GM19463 (cell line): ENCODE measurements around the gene CLDND1.
"Not testable (repeated sequence)": the region's sequence is repeated elsewhere in the genome, so short reads cannot be mapped to it uniquely, and the experiment has no call there.

Experiments used
- ATAC-seq: cut with Tn5 transposase; IDR thresholded peaks from one replicate; pipeline ENCODE4 v1.9.1; 2021; ENCODE audit warnings: mild to moderate bottlenecking, moderate library complexity; ENCODE audit not compliant: unreplicated experiment

The CLDND1 gene

DNA sequence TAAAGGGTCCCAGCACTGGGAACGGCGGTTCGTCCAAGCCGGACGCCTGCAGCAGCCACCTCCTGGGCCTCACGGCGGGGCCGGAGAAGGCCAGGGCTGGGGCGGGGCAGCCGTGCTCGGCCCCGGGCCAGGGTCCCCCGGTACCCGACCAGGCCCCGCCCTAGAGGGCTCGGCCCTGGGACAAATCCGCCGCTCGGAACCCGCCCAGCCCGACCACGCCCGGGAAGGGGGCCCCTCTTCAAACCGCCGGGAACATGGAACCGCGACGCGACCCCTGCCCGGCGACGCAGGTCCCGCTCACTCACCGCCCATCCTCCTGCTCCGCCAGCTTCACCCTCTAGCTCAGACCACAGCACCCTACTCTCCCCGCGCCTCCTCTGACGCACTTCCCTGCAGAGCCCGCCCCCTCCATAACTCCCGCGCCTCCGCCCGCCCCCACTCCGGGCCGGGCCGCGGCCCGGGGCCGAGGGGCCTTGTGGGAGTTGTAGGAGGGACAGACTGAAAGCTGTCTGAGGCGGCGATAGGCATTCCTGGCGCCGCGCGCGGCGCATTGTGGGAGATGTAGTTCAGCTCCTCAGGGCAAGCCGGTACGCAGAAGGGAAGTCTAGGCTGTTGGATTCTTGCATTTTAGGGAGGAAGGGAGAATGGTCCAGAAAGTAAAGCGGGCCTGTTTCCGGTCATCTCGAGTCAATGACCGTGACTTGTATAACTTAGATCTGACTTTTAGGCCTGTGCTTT, at the start of gene CLDND1:
Gene CLDND1, minus strand, starts transcription at position 359 of the 738 bp plus-strand sequence. CDS start 1,478 bp downstream, outside the sequence.
- peak; percentile 82 for ATAC-seq

DNA sequence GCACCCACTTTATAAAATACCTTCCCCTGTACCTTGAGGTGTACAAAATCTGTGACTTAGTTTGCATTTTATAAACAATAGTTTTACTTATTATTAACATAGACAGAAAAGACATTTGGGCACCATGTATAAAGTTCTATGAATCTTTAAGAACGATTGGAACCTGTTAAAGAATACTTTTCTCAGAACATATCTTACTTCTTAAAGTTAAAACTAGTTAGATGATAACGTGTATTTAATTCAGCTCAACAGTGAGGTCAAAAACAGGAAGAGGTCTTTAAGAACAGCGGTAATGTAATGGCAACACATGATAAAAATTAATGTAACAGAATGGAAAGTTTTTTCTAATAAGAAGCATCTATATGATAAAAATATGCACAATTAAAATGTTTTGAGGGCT, 45.7 kb upstream of the CLDND1 start:
- no peak for ATAC-seq

DNA sequence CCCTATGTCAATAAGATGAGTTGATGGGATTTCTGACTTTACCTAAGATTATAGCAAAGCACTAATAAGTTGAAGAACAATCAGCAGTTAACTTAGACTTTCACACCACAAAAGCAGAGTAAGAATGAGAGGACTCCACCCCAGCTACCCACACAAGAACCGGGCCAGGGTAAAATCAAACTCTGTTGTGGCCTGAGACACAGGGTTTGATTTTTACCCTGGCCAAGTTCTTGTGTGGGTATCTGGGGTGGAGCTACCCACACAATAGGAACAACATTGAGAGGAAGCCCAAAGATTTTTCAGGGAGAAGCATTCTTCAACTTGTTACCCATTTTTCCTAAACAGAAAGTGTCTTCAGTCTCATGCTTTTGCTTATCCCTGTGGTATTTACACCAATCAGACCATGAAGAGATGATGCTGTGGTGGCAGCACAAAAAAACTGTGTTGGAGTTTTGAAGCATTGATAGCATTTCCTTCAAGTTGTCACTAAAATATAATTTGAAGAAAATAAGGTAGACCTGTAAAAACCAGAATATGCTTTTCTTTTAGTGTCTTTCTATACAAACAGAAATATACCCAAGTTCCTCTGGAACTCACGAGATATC, 45.1 kb upstream of the CLDND1 start:
- ATAC-seq: peak; percentile 37

DNA sequence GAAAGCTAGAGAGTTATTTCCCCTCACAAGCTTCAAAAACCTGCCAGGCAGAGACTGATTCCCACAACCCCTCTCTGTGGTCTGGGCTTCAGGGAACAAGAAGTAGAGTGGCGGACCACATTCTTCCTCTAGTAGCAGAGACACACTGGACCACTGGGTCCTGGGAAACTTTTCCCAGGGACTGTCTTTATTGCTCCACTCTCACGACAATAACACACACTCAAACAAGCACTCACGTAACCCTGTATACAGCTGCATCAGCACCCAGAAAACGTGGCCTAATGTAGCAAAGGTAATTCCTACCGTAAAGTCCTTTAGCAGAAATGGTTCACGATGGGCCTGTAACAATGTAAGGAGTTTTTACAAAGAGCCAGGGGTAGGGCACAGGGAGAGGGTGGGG, 43.1 kb upstream of the CLDND1 start:
- ATAC-seq: no peak

DNA sequence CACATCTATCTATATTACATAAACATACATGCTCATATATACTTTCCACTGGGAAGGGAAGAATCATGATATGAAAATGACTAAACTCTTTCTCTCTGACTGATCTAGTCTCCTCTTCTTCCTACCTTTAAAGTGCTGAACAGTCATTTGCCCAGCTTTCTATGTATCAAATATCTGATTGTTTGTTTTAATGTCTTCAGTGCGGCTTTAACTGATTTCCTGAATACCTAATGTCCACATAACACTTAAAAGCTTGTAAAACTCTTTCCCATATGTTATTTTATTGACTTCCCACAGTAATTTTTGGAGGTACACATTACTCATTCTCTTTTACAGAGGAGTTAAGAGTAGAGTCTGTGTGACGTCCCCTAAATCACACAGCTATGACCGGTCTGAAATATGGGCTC, 42.5 kb upstream of the CLDND1 start:
- ATAC-seq: no peak

DNA sequence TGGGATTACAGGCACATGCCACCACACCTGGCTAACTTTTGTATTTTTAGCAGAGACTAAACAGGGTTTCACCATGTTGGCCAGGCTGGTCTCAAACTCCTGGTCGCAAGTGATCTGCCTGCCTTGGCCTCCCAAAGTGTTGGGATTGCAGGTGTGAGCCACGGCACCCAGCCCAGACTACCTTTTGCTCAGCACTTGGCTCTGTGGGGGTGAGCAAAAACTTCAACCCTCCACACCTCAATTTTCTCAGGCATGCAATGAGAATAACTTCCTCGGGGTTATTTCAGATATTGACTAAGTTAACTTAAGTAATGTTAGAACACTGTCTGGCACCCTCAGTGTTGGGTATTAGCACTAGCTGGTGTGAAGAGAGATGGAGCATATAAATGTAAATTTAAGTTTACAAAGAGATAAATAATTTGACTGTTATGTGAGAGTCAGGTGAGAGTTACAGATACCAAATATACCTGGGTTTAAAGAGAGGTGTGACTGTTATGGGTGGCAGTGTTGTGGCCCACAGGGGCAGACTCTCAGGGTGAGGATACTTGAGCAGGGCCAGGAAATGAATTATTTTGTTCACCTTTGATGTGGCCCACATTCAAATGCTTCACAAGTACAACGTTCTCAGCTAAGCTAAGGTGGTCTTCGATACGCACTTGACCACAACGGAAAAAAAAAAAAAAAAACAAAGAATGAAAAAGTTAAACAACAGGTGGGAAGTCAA, 41.7 kb upstream of the CLDND1 start:
- no peak for ATAC-seq

DNA sequence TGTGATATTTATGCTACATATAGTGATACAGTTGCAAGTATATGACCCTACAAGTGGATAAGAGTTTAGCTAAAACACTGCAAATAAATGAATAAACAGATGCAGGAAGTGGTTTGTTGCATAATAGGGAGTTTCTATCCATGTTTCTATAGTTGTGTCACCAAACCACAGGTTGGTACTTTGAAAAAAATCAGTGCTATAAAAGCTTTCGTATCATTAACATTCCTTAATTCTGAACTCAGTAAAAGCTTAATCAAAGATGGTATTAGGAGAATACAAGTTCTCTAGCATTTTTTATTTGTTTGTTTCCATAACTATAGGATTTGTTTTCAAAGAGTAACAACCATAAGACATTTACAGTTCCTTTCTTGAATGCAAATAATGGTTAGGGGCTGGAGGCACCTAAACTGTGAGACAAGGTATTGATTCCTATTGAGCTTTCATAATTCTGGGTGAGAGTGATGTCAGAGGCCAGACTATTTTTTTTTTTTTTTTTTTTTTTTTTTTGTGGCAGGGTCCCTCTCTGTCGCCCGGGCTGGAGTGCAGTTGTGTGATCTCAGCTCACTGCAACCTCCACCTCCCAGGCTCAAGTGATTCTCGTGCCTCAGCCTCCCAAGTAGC, 41.1 kb upstream of the CLDND1 start:
- ATAC-seq: peak; percentile 40

DNA sequence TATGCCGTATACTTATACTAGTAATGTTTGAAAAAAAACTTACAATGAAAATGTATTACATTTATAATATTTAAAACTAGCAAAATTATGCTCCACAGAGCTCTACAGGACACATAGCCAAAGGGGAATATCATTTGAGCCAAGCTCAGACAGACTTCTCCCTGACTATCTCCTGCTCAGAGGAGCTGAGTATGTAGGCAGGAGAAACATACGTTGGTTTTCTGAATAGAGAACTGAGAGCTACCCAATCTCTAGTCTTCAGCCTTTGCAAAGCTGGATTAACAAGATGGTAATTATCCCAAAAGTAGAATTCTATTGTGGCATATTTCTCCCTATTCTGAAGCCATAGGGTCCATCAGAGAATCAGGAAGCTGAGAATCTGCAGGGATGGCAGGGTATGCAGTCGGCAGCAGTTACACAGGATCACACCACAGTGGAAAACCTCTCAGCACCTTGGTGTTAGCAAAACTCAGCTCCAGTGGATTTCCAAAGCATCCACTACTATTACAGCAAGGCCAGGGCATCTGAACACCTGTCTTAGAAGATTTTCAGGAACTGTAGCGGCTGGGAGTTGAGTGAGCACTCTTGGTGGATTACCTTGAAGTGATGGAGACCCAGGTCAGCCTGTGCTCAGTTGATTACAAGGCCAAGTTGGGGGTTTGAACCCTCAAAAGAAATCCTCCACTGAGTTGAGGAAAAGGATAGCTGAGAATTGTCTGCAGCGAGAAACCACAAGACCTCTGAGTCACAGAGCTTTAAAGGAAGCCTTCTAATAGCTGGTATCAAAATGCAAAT, 39.2 kb upstream of the CLDND1 start:
- peak; percentile 15 for ATAC-seq

DNA sequence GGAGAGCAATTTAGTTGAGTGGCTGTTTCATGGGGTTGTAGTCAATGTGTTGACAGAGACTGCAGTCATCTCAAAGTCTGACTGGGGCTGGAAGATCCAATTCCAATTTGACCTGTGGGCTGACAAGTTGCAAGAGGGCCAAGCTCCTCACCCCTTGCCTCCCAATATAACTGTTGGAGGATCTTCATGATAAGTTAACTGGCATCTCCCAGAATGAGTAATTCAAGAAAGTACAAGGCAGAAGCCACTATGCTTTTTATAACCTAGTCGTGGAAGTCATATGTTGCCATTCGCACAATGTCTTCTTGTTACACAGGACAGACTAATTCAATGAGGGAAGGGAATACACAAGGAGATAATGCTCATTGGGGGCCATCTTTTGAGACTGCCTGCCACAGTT, 38.2 kb upstream of the CLDND1 start:
- ATAC-seq: no peak

DNA sequence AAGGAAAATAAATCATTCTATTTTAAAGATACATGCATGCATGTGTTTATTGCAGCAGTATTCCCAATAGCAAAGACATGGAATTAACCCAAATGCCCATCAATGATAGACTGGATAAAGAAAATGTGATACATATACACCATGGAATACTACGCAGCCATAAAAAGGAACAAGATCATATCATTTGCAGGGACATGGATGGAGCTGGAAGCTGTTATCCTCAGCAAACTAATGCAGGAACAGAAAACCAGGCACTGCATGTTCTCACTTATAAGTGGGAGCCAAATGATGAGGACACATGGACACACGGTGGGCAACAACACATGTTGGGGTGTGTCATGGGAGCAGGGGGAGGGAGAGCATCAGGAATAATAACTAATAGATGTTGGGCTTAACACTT, 37.1 kb upstream of the CLDND1 start:
- not testable (repeated sequence) for ATAC-seq

DNA sequence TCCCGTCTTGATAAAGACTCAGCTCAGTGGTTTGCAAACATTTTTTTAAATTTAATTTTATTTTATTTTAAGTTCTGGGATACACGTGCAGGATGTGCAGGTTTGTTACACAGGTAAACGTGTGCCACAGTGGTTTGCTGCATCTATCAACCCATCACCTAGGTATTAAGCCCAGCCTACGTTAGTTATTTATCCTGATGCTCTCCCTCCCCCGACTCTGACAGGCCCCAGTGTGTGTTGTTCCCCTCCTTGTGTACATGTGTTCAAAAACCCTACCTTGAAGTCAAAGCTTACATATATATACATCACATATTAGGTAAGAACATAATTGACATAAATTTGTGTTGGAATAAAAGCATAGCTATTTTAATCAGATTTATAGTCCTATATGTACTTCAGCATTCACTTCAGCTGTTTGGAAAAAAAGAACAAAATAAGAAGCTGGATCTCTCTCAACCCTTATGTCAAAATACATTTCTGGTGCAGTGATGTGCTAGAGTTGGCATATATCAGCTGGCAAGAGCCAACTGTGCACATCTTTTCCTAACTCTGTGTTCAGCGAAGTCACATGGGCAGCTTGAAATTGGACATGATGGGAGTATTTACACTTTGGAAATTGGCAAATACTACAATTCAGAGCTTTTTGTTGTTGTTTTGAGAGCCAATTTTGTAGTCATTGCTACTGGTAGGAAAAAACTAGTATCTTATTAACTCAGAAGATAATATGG, 35.6 kb upstream of the CLDND1 start:
- no peak for ATAC-seq

DNA sequence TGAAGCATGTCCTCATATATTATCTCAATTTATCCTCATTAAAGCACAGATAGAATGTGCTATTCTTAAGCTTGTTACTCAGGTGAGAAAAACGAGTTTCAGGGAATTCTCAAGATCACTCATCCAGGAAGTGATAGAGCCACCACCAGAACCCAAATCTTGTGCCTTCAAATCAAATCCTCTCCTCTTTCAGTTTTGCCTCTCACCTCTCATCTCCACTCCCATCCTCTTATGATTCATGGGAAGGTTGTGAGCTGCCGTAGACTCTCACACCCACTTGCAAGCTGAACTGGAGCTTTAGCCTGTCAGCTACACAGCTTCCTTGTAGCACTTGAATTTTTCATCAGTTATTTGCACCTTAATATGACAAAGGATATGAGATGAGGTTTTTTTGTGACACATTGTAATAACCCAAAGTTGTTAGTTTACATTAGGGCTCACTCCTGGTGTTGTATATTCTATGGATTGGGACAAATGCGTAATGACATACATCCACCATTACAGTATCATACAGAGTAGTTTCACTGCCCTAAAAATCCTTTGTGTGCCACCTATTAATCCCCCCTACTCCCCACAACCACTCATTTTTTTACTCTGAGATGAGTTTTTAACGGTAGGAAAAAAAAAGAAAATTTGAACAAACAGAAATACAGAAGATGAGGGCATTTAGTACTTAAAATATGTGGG, 34.8 kb upstream of the CLDND1 start:
- ATAC-seq: peak; percentile 21

DNA sequence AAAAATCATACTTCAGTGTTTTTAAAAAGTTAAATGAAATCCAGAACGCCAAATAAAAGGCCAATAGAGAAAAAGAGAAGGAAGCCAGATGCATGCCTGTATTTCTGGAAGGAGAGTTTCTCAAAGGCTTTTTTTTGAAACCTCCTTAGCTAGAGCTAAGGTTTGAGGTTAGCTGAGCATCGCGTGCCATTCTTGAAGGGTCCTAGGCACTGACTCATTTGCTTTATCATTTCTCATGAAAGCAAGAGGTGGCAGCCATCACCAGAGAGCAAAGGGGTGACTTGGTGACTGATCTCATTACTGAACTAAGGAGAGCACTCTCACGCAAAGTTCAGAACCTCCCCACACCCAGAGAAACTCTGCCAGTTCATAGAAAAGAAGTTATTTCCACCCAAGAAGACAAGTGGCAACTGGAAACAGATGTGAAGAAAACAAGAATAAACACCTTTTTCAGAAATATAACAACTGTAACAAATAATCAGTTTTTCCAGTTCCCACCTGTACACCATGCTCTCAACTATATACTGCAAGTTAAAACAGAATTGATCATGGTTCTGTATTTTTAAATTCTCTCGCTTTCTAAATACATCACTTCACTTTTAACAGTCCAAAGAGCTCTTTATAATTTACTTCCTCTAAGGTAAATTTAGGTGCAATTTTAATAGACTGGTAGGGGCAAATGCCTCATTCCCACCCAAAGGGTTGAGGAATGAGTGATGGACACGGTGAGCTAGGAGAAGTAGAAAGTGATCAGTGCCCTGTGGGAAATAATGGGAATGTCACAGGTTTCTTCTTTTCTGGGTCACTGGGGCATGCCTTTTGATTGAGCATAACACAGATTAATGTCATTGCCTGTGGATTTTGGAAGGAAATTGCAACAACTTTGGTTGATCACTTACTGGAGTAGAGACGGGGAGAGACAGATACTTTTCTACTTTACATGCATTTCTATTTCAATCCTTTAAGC, 33.7 kb upstream of the CLDND1 start:
- peak; percentile 71 for ATAC-seq

DNA sequence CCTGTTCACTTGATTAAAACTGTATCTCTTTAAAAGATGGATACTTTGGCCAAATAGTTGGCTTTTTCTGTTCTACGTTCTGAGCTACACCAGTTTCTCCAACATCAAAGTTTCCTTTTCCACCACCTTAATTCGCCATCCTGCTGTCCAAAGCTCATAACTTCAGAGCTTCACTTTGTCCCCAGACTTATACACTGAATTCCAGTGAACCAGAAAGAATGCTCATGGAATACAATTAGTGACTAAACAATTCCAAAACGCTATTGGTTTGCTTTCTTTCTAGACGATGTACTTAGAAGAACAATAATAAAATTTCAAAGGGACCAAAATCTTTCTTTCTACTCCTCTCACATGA, 32.3 kb upstream of the CLDND1 start:
- ATAC-seq: no peak

DNA sequence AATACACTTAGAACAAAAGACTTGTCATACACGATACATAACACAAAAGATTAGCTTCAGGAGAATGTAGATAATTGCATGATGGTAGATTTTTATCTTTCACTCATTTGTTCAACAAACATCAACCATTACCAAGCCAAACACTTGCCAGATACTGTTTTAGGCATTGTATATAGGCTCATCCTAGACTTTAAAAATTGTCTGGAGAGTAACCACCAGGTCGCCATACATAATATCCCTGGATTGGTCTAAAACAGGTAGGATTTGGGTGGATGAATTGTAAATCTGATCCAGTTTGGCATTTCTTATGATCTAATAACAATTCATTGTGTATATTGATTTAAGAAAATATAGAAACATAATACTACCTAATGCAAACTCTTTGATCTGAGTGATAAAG, 31.9 kb upstream of the CLDND1 start:
- no peak for ATAC-seq

DNA sequence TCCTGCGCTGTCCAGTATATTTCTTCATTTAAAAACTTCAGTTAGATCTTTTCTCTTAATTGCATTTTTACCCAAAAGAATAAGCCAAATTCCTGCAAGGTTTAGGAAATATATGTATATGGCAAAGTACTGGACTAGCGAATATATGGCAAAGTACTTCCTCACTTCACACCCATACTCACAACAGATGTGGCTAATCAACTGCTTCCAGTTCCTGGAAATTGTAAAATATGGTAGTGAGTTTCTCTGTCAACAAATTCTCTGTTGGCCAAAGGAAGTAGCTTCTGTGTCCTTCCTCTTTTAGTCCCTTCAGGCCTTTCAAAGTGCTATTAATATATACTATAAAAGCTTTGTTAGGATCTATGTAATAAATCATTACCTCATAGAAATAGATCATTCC, 31.1 kb upstream of the CLDND1 start:
- no peak for ATAC-seq

DNA sequence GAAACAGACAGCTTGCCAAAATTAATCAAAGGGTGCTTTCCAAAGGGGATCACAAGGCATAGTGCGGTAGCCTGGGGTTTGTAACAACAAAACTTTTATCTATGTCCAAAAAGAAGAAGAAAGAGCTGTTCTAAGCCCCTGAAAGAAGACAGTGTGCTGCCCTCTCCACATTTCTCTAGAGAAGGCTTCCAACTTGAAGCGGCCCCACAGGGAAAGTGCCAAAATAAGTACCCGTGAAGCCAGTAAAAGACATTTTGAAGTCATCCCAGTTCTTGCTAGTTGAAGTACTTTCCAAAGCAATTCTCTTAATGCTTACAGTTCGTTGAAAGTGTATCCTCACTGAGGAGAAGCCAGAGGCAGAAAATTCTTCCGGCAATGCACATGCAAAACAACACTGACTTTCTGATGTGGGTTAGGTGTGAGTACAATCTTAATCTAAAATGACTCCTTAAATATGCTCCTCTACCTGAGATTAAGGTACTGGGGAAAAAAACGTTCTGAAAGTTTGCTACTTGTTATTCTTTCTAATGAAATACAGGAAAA, 30.4 kb upstream of the CLDND1 start:
- ATAC-seq: no peak
